H9 (cell line): ENCODE results near the gene SNX25. TPM values are rescaled to one million over a fixed set of nuclear protein-coding genes. Genes with fewer than 3 reads are reported as not detected.

Experiments used
- DNase-seq: peaks from one replicate; pipeline ENCODE4 v3.0.0-alpha.2; 2017
- H2AFZ ChIP-seq: one replicate; pipeline ENCODE4 v1.6.1; 2013; ENCODE audit warnings: mild to moderate bottlenecking, low read length, control low read depth, moderate library complexity
- H2AK5ac ChIP-seq: 2 replicates; pipeline ENCODE4 v1.6.1; 2013; ENCODE audit warnings: low read length, control low read depth, mixed read lengths; ENCODE audit not compliant: insufficient read length
- H2BK120ac ChIP-seq: one replicate; pipeline ENCODE4 v1.6.1; 2013; ENCODE audit warnings: low read depth, mild to moderate bottlenecking, low read length, control low read depth, inconsistent platforms; ENCODE audit not compliant: poor library complexity, severe bottlenecking
- H2BK12ac ChIP-seq: 2 replicates; pipeline ENCODE4 v1.6.1; 2013; ENCODE audit warnings: low read length, control low read depth, mixed read lengths, low read depth; ENCODE audit not compliant: insufficient read length
- H2BK15ac ChIP-seq: 2 replicates; pipeline ENCODE4 v1.6.1; 2013; ENCODE audit warnings: low read depth, low read length, control low read depth
- H2BK20ac ChIP-seq: one replicate; pipeline ENCODE4 v1.6.1; 2013; ENCODE audit warnings: low read depth, mild to moderate bottlenecking, low read length, control low read depth, inconsistent platforms; ENCODE audit not compliant: poor library complexity, severe bottlenecking
- H2BK5ac ChIP-seq: 2 replicates; pipeline ENCODE4 v1.6.1; 2013; ENCODE audit warnings: low read length, control low read depth, mixed read lengths; ENCODE audit not compliant: insufficient read length
- H3K14ac ChIP-seq: 2 replicates; pipeline ENCODE4 v1.6.1; 2013; ENCODE audit warnings: low read length, control low read depth; ENCODE audit not compliant: insufficient read depth
- H3K18ac ChIP-seq: 2 replicates; pipeline ENCODE4 v1.6.1; 2013; ENCODE audit warnings: low read depth, mild to moderate bottlenecking, mixed read lengths, low read length, control low read depth; ENCODE audit not compliant: insufficient read length
- H3K23ac ChIP-seq: 2 replicates; pipeline ENCODE4 v1.6.1; 2013; ENCODE audit warnings: low read length, control low read depth, mixed read lengths, low read depth; ENCODE audit not compliant: insufficient read length
- H3K23me2 ChIP-seq: 2 replicates; pipeline ENCODE4 v1.6.1; 2013; ENCODE audit warnings: low read depth, mild to moderate bottlenecking, mixed read lengths, low read length, control low read depth; ENCODE audit not compliant: insufficient read length, poor library complexity, severe bottlenecking
- H3K27ac ChIP-seq: 2 replicates; pipeline ENCODE4 v1.5.1; 2013; ENCODE audit warnings: low read length, control low read depth, mixed read lengths, low read depth; ENCODE audit not compliant: insufficient read length
- H3K27me3 ChIP-seq: 2 replicates; pipeline ENCODE4 v1.6.1; 2013; ENCODE audit warnings: low read length, control low read depth, inconsistent platforms; ENCODE audit not compliant: insufficient read depth
- H3K4ac ChIP-seq: 2 replicates; pipeline ENCODE4 v1.6.1; 2013; ENCODE audit warnings: low read depth, mild to moderate bottlenecking, control low read depth, inconsistent platforms, low read length, moderate library complexity
- H3K4me1 ChIP-seq: 2 replicates; pipeline ENCODE4 v1.6.1; 2013; ENCODE audit warnings: low read length, control low read depth, inconsistent platforms; ENCODE audit not compliant: insufficient read depth
- H3K4me2 ChIP-seq: 2 replicates; pipeline ENCODE4 v1.6.1; 2013; ENCODE audit warnings: low read length, control low read depth, mixed read lengths; ENCODE audit not compliant: insufficient read length, insufficient read depth
- H3K56ac ChIP-seq: 2 replicates; pipeline ENCODE4 v1.6.1; 2013; ENCODE audit warnings: low read depth, mild to moderate bottlenecking, mixed read lengths, low read length, control low read depth; ENCODE audit not compliant: insufficient read length
- H3K79me1 ChIP-seq: 2 replicates; pipeline ENCODE4 v1.6.1; 2013; ENCODE audit warnings: low read depth, mild to moderate bottlenecking, moderate library complexity, low read length, control low read depth, inconsistent platforms; ENCODE audit not compliant: insufficient read depth, poor library complexity, severe bottlenecking
- H3K79me2 ChIP-seq: 2 replicates; pipeline ENCODE4 v1.6.1; 2013; ENCODE audit warnings: low read length, control low read depth, inconsistent platforms; ENCODE audit not compliant: insufficient read depth
- H3K9ac ChIP-seq: 2 replicates; pipeline ENCODE4 v1.6.1; 2013; ENCODE audit warnings: low read length, control low read depth, mixed read lengths; ENCODE audit not compliant: insufficient read length; ENCODE audit errors: extremely low read depth
- H3K9me3 ChIP-seq: one replicate; pipeline ENCODE4 v1.6.1; 2013; ENCODE audit warnings: low read depth, low read length, inconsistent platforms; ENCODE audit not compliant: control insufficient read depth
- H3T11ph ChIP-seq: one replicate; pipeline ENCODE4 v1.6.1; 2013; ENCODE audit warnings: mild to moderate bottlenecking, low read length, control low read depth, inconsistent platforms
- H4K20me1 ChIP-seq: one replicate; pipeline ENCODE4 v1.6.1; 2013; ENCODE audit not compliant: control insufficient read depth, insufficient read length, insufficient read depth
- H4K5ac ChIP-seq: 2 replicates; pipeline ENCODE4 v1.6.1; 2013; ENCODE audit warnings: low read depth, mild to moderate bottlenecking, mixed read lengths, low read length, control low read depth; ENCODE audit not compliant: insufficient read length
- H4K8ac ChIP-seq: replicated peaks from 2 replicates; pipeline ENCODE4 v1.6.1; 2013; ENCODE audit warnings: low read length, control low read depth, mixed read lengths, low read depth; ENCODE audit not compliant: insufficient read length
- H4K91ac ChIP-seq: 2 replicates; pipeline ENCODE4 v1.6.1; 2013; ENCODE audit warnings: low read depth, mild to moderate bottlenecking, moderate library complexity, mixed read lengths, low read length, control low read depth; ENCODE audit not compliant: insufficient read length
- H3K27ac Mint-ChIP-seq, 3 experiments: 2 replicates in 2 of 3; 3 replicates in 1 of 3; pipeline ENCODE4 v1.8.0; 2020 to 2021; ENCODE audit warnings: mixed read lengths in 3 of 3, mild to moderate bottlenecking in 1 of 3, moderate library complexity in 1 of 3
- H3K27me3 Mint-ChIP-seq: 2 replicates; pipeline ENCODE4 v1.8.0; 2021; ENCODE audit warnings: low read depth, mild to moderate bottlenecking, moderate library complexity, mixed read lengths
- H3K36me3 Mint-ChIP-seq, 3 experiments: 2 replicates in 2 of 3; 3 replicates in 1 of 3; pipeline ENCODE4 v1.8.0; 2020 to 2021; ENCODE audit warnings: low read depth in 3 of 3, mixed read lengths in 3 of 3; ENCODE audit not compliant: insufficient read depth in 1 of 3
- H3K4me1 Mint-ChIP-seq, 2 experiments: 2 replicates each; pipeline ENCODE4 v1.8.0; 2020; ENCODE audit warnings: mixed read lengths in 2 of 2
- H3K4me3 Mint-ChIP-seq, 2 experiments: 2 replicates in 1 of 2; 3 replicates in 1 of 2; pipeline ENCODE4 v1.8.0; 2020 to 2021; ENCODE audit warnings: mild to moderate bottlenecking in 2 of 2, mixed read lengths in 2 of 2, moderate library complexity in 1 of 2
- H3K9me3 Mint-ChIP-seq, 2 experiments: 2 replicates in 1 of 2; 3 replicates in 1 of 2; pipeline ENCODE4 v1.8.0; 2020; ENCODE audit warnings: mild to moderate bottlenecking in 2 of 2, mixed read lengths in 2 of 2, moderate library complexity in 1 of 2
- WGBS: extraction: QIAGEN DNeasy Blood & Tissue Kit; methylation state at CpG from one replicate; pipeline ENCODE4 v1.1.7; 2013; ENCODE audit warnings: missing lambda C conversion rate, low lambda C conversion rate, mixed read lengths; ENCODE audit not compliant: insufficient read length; ENCODE audit errors: extremely low coverage; 5-methylcytosine and 5-hydroxymethylcytosine counted together
- total RNA-seq: library from RNA; stranded (reverse); gene quantifications from 2 replicates; pipeline ENCODE4 v1.2.1, GENCODE V29; 2021
- TF ChIP-seq, protein P1 (sequence below): fragments of 200-600 bp; sonication (generic); conservative IDR thresholded peaks from 3 replicates; pipeline ENCODE4 v1.8.0; 2021; ENCODE audit warnings: antibody characterized with exemption, mild to moderate bottlenecking

Gene SNX25
- total RNA-seq, 1 experiment from 2014 or later, result 28.2 TPM

GRCh38 chr4:185221912-185222311 is 12.5 kb downstream of the SNX25 start:
- H3K27ac ChIP-seq, result no peak overlapping the region
- TF ChIP-seq, protein P1, sequence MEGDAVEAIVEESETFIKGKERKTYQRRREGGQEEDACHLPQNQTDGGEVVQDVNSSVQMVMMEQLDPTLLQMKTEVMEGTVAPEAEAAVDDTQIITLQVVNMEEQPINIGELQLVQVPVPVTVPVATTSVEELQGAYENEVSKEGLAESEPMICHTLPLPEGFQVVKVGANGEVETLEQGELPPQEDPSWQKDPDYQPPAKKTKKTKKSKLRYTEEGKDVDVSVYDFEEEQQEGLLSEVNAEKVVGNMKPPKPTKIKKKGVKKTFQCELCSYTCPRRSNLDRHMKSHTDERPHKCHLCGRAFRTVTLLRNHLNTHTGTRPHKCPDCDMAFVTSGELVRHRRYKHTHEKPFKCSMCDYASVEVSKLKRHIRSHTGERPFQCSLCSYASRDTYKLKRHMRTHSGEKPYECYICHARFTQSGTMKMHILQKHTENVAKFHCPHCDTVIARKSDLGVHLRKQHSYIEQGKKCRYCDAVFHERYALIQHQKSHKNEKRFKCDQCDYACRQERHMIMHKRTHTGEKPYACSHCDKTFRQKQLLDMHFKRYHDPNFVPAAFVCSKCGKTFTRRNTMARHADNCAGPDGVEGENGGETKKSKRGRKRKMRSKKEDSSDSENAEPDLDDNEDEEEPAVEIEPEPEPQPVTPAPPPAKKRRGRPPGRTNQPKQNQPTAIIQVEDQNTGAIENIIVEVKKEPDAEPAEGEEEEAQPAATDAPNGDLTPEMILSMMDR, result no peak
- H2BK12ac ChIP-seq, result no peak overlapping the region
- no peak overlapping the region for H3K18ac ChIP-seq
- Mint-ChIP-seq H3K4me1 (peaks cover 13% of the 10 kb centered on the region in 2 experiments), H3K4me3 (no peak overlapping the region), H3K9me3 (no peaks in the 10 kb centered on the region; a peak in 1 of 5 replicates), H3K36me3 (peaks cover 0 to 4% (median 3%) of the 10 kb centered on the region in 3 experiments; a peak in 2 of 7 replicates), H3K27ac (peak overlapping the region in 1 of 3 experiments; percentile 30; a peak in 1 of 7 replicates), H3K27me3 (no peaks in the 10 kb centered on the region)
- no peak overlapping the region for H2AFZ ChIP-seq
- no peak for DNase-seq
- no peak overlapping the region for H4K8ac ChIP-seq
- peaks cover 9% of the 10 kb centered on the region for H3K79me1 ChIP-seq
- peaks cover 1% of the 10 kb centered on the region; the same call in 1 of the 2 replicates for H3K79me2 ChIP-seq
- H3K4me2 ChIP-seq, result no peak overlapping the region
- no CpG with 5 or more reads among the region's 10 CpGs for WGBS
- H4K20me1 ChIP-seq, result no peaks in the 10 kb centered on the region
- no peak overlapping the region for H4K91ac ChIP-seq
- H3K9ac ChIP-seq, result no peak overlapping the region
- H3K9me3 ChIP-seq, result no peaks in the 10 kb centered on the region
- H2BK15ac ChIP-seq, result no peak overlapping the region
- no peak overlapping the region for H3K4ac ChIP-seq
- peaks cover under 1% of the 10 kb centered on the region; the same call in 1 of the 2 replicates for H3K4me1 ChIP-seq
- H3T11ph ChIP-seq, result no peak overlapping the region
- H3K56ac ChIP-seq, result no peak overlapping the region
- H3K14ac ChIP-seq, result no peak overlapping the region
- no peaks in the 10 kb centered on the region for H3K23me2 ChIP-seq
- no peak overlapping the region for H2BK120ac ChIP-seq
- H2BK5ac ChIP-seq, result no peak overlapping the region
- H2AK5ac ChIP-seq, result no peak overlapping the region
- H3K23ac ChIP-seq, result no peak overlapping the region
- no peak overlapping the region for H2BK20ac ChIP-seq
- no peaks in the 10 kb centered on the region for H3K27me3 ChIP-seq
- no peak overlapping the region for H4K5ac ChIP-seq
